Measurements from ENCODE around the gene NTN1.

DNA sequence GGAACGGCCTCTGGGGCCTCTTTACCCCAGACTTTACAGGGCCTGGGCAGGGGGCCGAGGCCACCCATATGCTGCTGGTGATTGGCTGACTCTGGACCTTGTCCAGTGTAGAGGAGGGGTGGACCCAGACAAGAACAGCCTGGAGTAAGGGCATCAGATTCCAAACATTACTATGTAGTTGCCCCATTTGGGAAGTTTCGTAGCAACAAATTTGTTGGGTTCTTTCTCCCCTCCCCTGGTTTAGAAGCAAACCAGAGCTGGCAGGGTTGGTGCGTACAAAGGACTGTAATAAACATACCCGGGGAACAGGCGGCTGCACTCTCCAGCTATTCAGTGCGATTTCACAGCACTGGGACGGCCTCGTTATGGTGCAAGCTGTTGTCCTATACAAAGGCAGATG, 145.5 kb downstream of the NTN1 start:
- no peak for TF ChIP-seq POLR2A (IDR thresholded peaks at IDR 0.05)
- TF ChIP-seq, protein P1, sequence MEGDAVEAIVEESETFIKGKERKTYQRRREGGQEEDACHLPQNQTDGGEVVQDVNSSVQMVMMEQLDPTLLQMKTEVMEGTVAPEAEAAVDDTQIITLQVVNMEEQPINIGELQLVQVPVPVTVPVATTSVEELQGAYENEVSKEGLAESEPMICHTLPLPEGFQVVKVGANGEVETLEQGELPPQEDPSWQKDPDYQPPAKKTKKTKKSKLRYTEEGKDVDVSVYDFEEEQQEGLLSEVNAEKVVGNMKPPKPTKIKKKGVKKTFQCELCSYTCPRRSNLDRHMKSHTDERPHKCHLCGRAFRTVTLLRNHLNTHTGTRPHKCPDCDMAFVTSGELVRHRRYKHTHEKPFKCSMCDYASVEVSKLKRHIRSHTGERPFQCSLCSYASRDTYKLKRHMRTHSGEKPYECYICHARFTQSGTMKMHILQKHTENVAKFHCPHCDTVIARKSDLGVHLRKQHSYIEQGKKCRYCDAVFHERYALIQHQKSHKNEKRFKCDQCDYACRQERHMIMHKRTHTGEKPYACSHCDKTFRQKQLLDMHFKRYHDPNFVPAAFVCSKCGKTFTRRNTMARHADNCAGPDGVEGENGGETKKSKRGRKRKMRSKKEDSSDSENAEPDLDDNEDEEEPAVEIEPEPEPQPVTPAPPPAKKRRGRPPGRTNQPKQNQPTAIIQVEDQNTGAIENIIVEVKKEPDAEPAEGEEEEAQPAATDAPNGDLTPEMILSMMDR (IDR thresholded peaks at IDR 0.05): no peak

Measured in uterus (tissue), 2 donors.